K562 (cell line): ENCODE results near the gene ATL1. TPM values are rescaled to one million over a fixed set of nuclear protein-coding genes. Genes with fewer than 3 reads are reported as not detected.
A peak's percentile ranks its signal among the peaks of the same experiment; 100 is the strongest.
"Not testable (repeated sequence)": the region's sequence is repeated elsewhere in the genome, so short reads cannot be mapped to it uniquely, and the experiment has no call there.

Experiments used
- ATAC-seq: fragments of 200-7000 bp; cut with Tn5 transposase; 3 replicates; pipeline ENCODE4 v1.9.1; 2020; ENCODE audit warnings: moderate library complexity
- BruUV-seq: library from RNA; stranded (reverse); fragments of 400-500 nt; replicated peaks from 2 replicates; lab custom pipeline; 2021; lab: Mats Ljungman, UMichigan
- CTCF ChIA-PET: fragments of 300-600 bp; formaldehyde crosslinking; extraction: SDS; loops from one replicate; lab custom pipeline; 2021; ENCODE audit warnings: low intra/inter-chr PET ratio; lab: Yijun Ruan, JAX
- POLR2A ChIA-PET: fragments of 300-600, 350-650 bp; sonication (Branson Sonifier 250); formaldehyde crosslinking; extraction: SDS; loops from one replicate; lab custom pipeline; 2021; ENCODE audit warnings: antibody characterized with exemption, inconsistent platforms; lab: Yijun Ruan, JAX
- DNase-seq, 4 experiments: peaks; one replicate each; pipeline versions ENCODE4 v3.0.0 to v3.0.0-alpha.2; 2011 to 2018; ENCODE audit warnings: low spot score in 3 of 4, mixed read lengths in 3 of 4; ENCODE audit errors: extremely low read depth in 1 of 4
- FAIRE-seq: peaks from 2 replicates; lab custom pipeline; 2011; peaks lifted over from hg19 to GRCh38; lab: Jason Lieb, UNC
- H2AFZ ChIP-seq: 2 replicates; pipeline ENCODE4 v1.6.0; 2011; ENCODE audit warnings: low read depth, low read length, control low read depth, inconsistent platforms
- H3K27ac ChIP-seq: fragments of 200-600 bp; 3 replicates; pipeline ENCODE4 v1.8.0; 2011; ENCODE audit warnings: low read depth, mild to moderate bottlenecking, control low read depth, inconsistent platforms, low read length, moderate library complexity, mixed read lengths; ENCODE audit errors: extremely low read depth
- H3K27me3 ChIP-seq, 2 experiments: fragments of 300-600 bp in 1 of 2; 2 replicates in 1 of 2; 3 replicates in 1 of 2; pipeline versions ENCODE4 v1.6.0 to v1.8.0; 2011; ENCODE audit warnings: inconsistent platforms in 2 of 2, low read length in 2 of 2, mild to moderate bottlenecking in 1 of 2, mixed read lengths in 1 of 2, moderate library complexity in 1 of 2; ENCODE audit not compliant: control insufficient read depth in 2 of 2, insufficient read depth in 2 of 2
- H3K36me3 ChIP-seq: fragments of 300-600 bp; 3 replicates; pipeline ENCODE4 v1.8.0; 2011; ENCODE audit warnings: mild to moderate bottlenecking, low read length, inconsistent platforms; ENCODE audit not compliant: control insufficient read depth, insufficient read depth
- H3K4me1 ChIP-seq, 2 experiments: fragments of 200-600 bp in 1 of 2; replicated peaks in 1 of 2; 2 replicates in 1 of 2; 3 replicates in 1 of 2; pipeline versions ENCODE4 v1.5.1 to v1.8.0; 2011; ENCODE audit warnings: inconsistent platforms in 2 of 2, low read length in 2 of 2, mild to moderate bottlenecking in 1 of 2, mixed read lengths in 1 of 2, moderate library complexity in 1 of 2; ENCODE audit not compliant: control insufficient read depth in 2 of 2, insufficient read depth in 2 of 2
- H3K4me2 ChIP-seq: 2 replicates; pipeline ENCODE4 v1.6.1; 2011; ENCODE audit warnings: low read length, control low read depth, inconsistent platforms, mixed read lengths; ENCODE audit not compliant: insufficient read depth
- H3K4me3 ChIP-seq: fragments of 200-600 bp; sonication (generic), shearing (Covaris generic); 2 replicates; pipeline ENCODE4 v1.5.1; 2016; ENCODE audit warnings: control low read depth, inconsistent platforms
- H3K79me2 ChIP-seq: fragments of 200-600 bp; 3 replicates; pipeline ENCODE4 v1.8.0; 2011; ENCODE audit warnings: low read length, inconsistent platforms; ENCODE audit not compliant: control insufficient read depth, insufficient read depth
- H3K9ac ChIP-seq, 2 experiments: 2 replicates each; pipeline versions ENCODE4 v1.6.0 to v1.6.1; 2011; ENCODE audit warnings: low read depth in 2 of 2, low read length in 2 of 2, control low read depth in 1 of 2, inconsistent platforms in 1 of 2, mild to moderate bottlenecking in 1 of 2, mixed read lengths in 1 of 2; ENCODE audit not compliant: insufficient read depth in 1 of 2
- H3K9me1 ChIP-seq: one replicate; pipeline ENCODE4 v1.6.0; 2011; ENCODE audit warnings: inconsistent platforms, mild to moderate bottlenecking, low read length, moderate library complexity; ENCODE audit not compliant: control insufficient read depth, insufficient read depth
- H3K9me3 ChIP-seq: replicated peaks from 2 replicates; pipeline ENCODE4 v1.5.1; 2011; ENCODE audit warnings: low read depth, low read length, inconsistent platforms; ENCODE audit not compliant: control insufficient read depth, insufficient read depth
- H4K20me1 ChIP-seq: replicated peaks from 2 replicates; pipeline ENCODE4 v1.6.1; 2011; ENCODE audit warnings: low read length, inconsistent platforms, mixed read lengths; ENCODE audit not compliant: control insufficient read depth, insufficient read depth
- HDAC3 ChIP-seq: fragments of 450-650 bp; IDR thresholded peaks from 2 replicates; pipeline ENCODE4 v1.6.1; 2018; ENCODE audit warnings: borderline replicate concordance, mild to moderate bottlenecking, moderate library complexity; ENCODE audit not compliant: partially characterized antibody
- ZNF431 ChIP-seq: sonication (generic); formaldehyde crosslinking; IDR thresholded peaks from 2 replicates; pipeline ENCODE4 v1.8.0; 2022; ENCODE audit warnings: mild to moderate bottlenecking, missing genetic modification reagents
- WGBS: fragments of 100-300 bp; shearing (Covaris generic); methylation state at CpG from one replicate; pipeline ENCODE4 v1.1.6; 2016; ENCODE audit warnings: low coverage, mixed read lengths; ENCODE audit not compliant: insufficient coverage; ENCODE audit errors: missing lambda C conversion rate; 5-methylcytosine and 5-hydroxymethylcytosine counted together
- in situ Hi-C: fragments of 300-500 bp; cut with MboI; formaldehyde crosslinking; loops from 4 replicates; pipeline ENCODE4 v1.15.0; 2018; ENCODE audit warnings: inconsistent platforms, mixed read lengths
- intact Hi-C: fragments of 100-400 bp; cut with micrococcal nuclease; formaldehyde crosslinking; loops from 2 replicates; pipeline ENCODE4 v1.14.2; 2022
- polyA plus RNA-seq, 8 experiments: library from polyadenylated mRNA; depleted of rRNA in 4 of 8; stranded (reverse) in 5 of 8; unstranded in 3 of 8; fragments of >200 nt; fragmentation: Nextera tagmentation in 2 of 8; fragmentation: Illumina TruSeq in 1 of 8; extraction: Ambion mirVana in 2 of 8; extraction: Trizol in 1 of 8; gene quantifications; 2 replicates each; pipeline versions ENCODE4 v1.2.1 to v1.2.3, GENCODE V29; 2011 to 2014; ENCODE audit warnings: inconsistent platforms in 1 of 8, missing spikeins in 1 of 8
- total RNA-seq, 7 experiments: library from RNA; depleted of rRNA in 6 of 7; stranded (reverse); fragments of >200 nt in 6 of 7; fragmentation: Illumina TruSeq in 2 of 7; extraction: Trizol in 2 of 7; gene quantifications; 2 replicates each; pipeline versions ENCODE4 v1.2.1 to v1.2.3, GENCODE V29; 2011 to 2021; ENCODE audit warnings: low replicate concordance in 1 of 7
- TF ChIP-seq, protein P1 (sequence below), 2 experiments: fragments of 450-650 bp in 1 of 2; IDR thresholded peaks; 2 replicates each; pipeline ENCODE4 v1.6.1; 2011 to 2017; ENCODE audit warnings: low read depth in 2 of 2, antibody characterized with exemption in 1 of 2, borderline replicate concordance in 1 of 2, low read length in 1 of 2, mild to moderate bottlenecking in 1 of 2, mixed read lengths in 1 of 2; ENCODE audit not compliant: control insufficient read depth in 1 of 2
- TF ChIP-seq, protein P2 (sequence below): sonication (generic); formaldehyde crosslinking; IDR thresholded peaks from 2 replicates; pipeline ENCODE4 v1.8.0; 2022; ENCODE audit warnings: mild to moderate bottlenecking, missing genetic modification reagents

Gene ATL1
- total and polyA plus RNA-seq, 9 of the 15 experiments (the other 6 are each of a cell fraction or from before 2014, with no cell fraction given) = 0.04 to 0.16 (median 0.07) TPM; not detected in 4

DNA sequence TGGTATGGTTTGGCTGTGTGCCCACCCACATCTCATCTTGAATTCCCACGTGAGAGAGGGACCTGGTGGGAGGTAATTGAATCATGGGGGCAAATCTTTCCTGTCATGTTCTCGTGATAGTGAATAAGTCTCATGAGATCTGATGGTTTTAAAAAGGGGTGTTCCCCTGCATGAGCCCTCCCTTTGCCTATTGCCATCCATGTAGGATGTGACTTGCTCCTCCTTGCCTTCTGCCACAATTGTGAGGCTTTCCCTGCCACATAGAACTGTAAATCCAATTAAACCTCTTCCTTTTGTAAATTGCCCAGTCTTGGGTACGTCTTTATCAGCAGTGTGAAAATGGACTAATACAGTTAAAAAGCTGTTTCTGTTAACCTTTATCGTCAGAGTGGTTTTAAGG, 21.9 kb upstream of the ATL1 start:
- H3K27ac ChIP-seq, H3K4me1 ChIP-seq, H3K9me1 ChIP-seq, H3K27me3 ChIP-seq, H3K4me3 ChIP-seq, CTCF ChIA-PET, H3K79me2 ChIP-seq, H3K9ac ChIP-seq, H3K36me3 ChIP-seq, H2AFZ ChIP-seq, H4K20me1 ChIP-seq, BruUV-seq, ATAC-seq, H3K4me2 ChIP-seq, POLR2A ChIA-PET, DNase-seq, FAIRE-seq, H3K9me3 ChIP-seq: not testable (repeated sequence)
- in situ Hi-C loops (loop anchor here (25.0 kb wide), 1 partner anchor 676 kb away; the partner anchor contains the start of gene NEMF), intact Hi-C loops (loop anchor here (10.0 kb wide), 1 partner anchor 673 kb away; no protein-coding TSS in a partner anchor)
- TF ChIP-seq ZNF431 (CRISPR knock-in tag) = peak; percentile 94
- WGBS = 3% methylated on average over 4 of the region's 4 CpGs

DNA sequence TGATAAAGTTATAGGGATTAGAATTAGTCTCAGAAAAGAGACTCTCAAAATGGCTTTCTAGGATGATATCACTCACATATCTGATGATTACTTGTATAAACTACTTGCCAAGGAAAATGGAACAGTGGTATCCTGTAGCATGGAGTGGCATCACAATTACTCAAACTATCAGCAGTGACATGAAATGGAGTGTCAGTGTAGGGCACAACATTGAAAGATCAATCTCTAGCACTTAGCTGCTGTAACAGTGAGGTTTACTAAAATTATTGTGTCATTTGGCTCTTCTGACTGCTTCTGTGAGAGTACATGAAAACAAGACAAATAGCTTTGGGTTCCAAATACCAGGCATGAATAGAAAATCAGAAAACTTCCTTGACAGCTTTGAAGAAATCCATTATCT, 20.9 kb upstream of the ATL1 start:
- H3K9me1 ChIP-seq = no peaks in the 10 kb centered on the region
- no peaks in the 10 kb centered on the region for H3K36me3 ChIP-seq
- POLR2A ChIA-PET = no interaction called here
- no peaks in the 10 kb centered on the region for H4K20me1 ChIP-seq
- BruUV-seq = no TSS peak
- intact Hi-C loops = loop anchor here (10.0 kb wide), 1 partner anchor 674 kb away; no protein-coding TSS in a partner anchor
- H3K4me3 ChIP-seq = no peak overlapping the region
- no peak for ATAC-seq
- CTCF ChIA-PET = no interaction called here
- H3K4me2 ChIP-seq = no peak overlapping the region
- no peak for FAIRE-seq
- H2AFZ ChIP-seq = no peak overlapping the region
- H3K9me3 ChIP-seq = no peaks in the 10 kb centered on the region
- H3K79me2 ChIP-seq = no peaks in the 10 kb centered on the region
- in situ Hi-C loops = loop anchor here (25.0 kb wide), 1 partner anchor 677 kb away; the partner anchor contains the start of gene NEMF
- DNase-seq = no peak
- H3K27me3 ChIP-seq = no peaks in the 10 kb centered on the region; a peak in 1 of 5 replicates
- no peak overlapping the region for H3K27ac ChIP-seq
- H3K4me1 ChIP-seq = no peaks in the 10 kb centered on the region
- H3K9ac ChIP-seq = no peak overlapping the region
- TF ChIP-seq, protein P1, sequence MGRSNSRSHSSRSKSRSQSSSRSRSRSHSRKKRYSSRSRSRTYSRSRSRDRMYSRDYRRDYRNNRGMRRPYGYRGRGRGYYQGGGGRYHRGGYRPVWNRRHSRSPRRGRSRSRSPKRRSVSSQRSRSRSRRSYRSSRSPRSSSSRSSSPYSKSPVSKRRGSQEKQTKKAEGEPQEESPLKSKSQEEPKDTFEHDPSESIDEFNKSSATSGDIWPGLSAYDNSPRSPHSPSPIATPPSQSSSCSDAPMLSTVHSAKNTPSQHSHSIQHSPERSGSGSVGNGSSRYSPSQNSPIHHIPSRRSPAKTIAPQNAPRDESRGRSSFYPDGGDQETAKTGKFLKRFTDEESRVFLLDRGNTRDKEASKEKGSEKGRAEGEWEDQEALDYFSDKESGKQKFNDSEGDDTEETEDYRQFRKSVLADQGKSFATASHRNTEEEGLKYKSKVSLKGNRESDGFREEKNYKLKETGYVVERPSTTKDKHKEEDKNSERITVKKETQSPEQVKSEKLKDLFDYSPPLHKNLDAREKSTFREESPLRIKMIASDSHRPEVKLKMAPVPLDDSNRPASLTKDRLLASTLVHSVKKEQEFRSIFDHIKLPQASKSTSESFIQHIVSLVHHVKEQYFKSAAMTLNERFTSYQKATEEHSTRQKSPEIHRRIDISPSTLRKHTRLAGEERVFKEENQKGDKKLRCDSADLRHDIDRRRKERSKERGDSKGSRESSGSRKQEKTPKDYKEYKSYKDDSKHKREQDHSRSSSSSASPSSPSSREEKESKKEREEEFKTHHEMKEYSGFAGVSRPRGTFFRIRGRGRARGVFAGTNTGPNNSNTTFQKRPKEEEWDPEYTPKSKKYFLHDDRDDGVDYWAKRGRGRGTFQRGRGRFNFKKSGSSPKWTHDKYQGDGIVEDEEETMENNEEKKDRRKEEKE (IDR thresholded peaks at IDR 0.05; ENCODE audit: borderline replicate concordance in 1 of 2, control insufficient read depth in 1 of 2, low read depth in 2 of 2, low read length in 1 of 2) = no peak
- TF ChIP-seq, protein P2, sequence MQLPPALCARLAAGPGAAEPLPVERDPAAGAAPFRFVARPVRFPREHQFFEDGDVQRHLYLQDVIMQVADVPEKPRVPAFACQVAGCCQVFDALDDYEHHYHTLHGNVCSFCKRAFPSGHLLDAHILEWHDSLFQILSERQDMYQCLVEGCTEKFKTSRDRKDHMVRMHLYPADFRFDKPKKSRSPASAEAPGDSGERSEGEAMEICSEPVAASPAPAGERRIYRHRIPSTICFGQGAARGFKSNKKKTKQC = no peak
- TF ChIP-seq HDAC3 = no peak
